Activated T-helper 1 cell treated with Interleukin-2 at 50 U/mL for 16 hours (primary cell): ENCODE results near the gene GRIK5.
"Not testable (repeated sequence)": the region's sequence is repeated elsewhere in the genome, so short reads cannot be mapped to it uniquely, and the experiment has no call there.

Experiments used
- DNase-seq: peaks from one replicate; pipeline ENCODE4 v3.0.0-alpha.2; 2020; ENCODE audit warnings: low read depth

The GRIK5 gene, protein sequence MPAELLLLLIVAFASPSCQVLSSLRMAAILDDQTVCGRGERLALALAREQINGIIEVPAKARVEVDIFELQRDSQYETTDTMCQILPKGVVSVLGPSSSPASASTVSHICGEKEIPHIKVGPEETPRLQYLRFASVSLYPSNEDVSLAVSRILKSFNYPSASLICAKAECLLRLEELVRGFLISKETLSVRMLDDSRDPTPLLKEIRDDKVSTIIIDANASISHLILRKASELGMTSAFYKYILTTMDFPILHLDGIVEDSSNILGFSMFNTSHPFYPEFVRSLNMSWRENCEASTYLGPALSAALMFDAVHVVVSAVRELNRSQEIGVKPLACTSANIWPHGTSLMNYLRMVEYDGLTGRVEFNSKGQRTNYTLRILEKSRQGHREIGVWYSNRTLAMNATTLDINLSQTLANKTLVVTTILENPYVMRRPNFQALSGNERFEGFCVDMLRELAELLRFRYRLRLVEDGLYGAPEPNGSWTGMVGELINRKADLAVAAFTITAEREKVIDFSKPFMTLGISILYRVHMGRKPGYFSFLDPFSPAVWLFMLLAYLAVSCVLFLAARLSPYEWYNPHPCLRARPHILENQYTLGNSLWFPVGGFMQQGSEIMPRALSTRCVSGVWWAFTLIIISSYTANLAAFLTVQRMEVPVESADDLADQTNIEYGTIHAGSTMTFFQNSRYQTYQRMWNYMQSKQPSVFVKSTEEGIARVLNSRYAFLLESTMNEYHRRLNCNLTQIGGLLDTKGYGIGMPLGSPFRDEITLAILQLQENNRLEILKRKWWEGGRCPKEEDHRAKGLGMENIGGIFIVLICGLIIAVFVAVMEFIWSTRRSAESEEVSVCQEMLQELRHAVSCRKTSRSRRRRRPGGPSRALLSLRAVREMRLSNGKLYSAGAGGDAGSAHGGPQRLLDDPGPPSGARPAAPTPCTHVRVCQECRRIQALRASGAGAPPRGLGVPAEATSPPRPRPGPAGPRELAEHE

DNA sequence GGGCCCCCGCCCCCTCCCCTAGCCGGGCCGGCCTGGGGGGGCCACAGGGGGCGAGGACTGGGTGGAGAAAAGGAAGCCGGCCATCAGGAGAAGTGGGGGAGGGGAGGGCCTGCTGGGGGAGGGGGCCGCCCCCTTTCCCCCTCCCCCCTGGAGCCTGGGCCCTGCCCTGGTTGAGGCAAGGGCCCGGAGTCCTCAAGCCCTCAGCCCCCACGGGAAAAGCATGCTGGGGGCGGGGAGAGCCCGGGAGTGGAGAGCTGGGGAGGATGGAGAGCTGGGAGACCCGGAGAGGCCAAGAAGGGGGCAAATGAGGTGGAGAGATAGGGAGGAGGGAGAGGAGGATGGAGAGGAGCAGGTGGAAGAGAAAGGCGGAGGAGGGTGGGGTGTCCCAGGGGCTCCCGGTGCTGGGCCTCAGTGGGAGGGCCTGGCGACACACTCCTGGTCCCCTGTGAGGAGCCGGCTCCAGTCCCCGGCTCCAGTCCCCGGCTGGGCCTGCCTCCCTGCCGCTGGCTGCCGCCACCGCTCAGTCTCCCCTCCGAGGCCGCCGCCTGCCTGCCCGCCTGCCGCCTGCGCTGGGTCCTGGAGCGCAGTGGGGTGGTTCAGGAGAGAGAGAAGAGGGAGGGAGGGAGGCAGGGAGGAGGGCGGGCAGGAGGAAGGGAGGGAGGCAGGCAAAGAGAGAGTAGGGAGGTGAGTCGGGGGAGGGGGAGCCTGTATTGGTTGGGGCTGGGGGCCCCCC lies at the start of gene GRIK5:
Gene GRIK5, minus strand, starts transcription at position 588 of the 733 bp plus-strand sequence. CDS start 4,436 bp downstream, outside the sequence.
- no peak for DNase-seq

DNA sequence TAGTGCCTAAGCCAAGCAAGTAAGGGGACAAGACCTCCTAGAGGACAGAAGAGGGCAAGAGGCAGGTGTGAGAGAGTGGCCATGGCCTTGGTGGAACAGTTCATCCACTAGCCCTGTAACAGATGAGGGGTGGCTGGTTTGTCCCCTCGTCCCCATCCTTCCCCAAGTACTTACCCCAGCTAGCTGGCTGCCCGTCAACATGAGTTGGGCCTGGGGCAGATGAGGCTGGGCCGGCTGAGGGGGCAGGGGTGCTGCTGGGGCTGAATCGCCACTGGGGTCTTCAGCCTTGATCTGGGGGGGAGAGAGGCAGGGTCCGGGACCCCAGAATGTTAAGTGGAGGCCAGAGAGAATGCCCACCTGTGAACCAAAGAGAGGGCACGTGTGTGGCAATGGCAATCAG lies 47.1 kb upstream of the GRIK5 start:
- DNase-seq = no peak

DNA sequence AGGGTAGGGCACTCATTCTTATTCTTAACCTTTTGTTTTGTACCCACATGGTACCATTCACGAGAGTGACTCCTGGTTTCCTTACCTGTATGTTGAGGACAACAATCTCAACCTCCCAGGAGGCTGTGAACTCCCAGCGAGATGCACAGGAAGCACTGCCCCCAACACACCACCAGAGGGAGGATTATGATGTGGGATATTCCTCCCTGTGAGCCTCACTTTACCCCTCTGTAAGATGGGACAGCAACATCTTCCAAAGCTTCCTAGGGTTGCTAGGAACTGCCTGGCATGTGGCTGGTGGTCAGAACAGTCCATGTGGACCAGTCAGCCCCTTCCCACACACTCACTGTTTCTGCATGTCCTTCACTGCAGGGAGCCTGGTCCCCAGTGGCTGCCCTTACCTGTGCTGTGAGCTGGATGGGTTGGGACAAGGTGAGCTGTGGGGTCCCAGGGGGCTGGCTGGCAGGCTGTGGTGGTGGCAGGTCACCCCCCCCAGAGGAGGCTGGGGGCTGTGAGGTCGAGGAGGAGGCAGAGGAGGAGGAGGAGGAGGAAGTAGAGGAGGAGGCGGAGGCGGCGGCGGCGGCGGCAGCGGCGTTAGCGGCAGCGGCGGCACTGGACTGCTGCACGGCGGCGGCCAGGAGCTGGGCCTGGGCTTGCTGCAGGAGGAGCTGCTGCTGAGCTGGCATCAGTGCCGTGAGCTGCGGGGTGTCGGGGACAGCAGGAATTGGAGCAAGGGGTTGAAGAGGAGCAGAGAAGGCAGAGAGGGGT lies 46.5 kb upstream of the GRIK5 start:
- DNase-seq = no peak

DNA sequence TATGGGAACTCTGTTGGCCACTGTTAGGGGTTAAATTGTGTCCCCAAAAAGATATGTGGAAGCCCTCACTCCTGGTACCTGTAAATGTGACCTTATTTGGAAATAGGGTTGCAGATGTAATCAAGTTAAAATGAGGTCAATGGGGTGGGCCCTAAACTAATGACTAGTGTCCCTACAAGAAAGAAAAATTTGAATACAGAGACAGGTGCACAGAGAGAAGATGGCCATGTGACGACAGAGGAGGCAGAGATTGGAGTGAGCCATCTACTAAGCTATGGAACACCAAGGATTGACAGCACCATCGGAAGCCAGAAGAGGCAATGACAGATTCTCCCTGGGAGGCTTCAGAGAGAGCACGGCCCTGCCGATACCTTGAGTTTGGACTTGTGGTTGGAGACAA lies 45.7 kb upstream of the GRIK5 start:
- no peak for DNase-seq

DNA sequence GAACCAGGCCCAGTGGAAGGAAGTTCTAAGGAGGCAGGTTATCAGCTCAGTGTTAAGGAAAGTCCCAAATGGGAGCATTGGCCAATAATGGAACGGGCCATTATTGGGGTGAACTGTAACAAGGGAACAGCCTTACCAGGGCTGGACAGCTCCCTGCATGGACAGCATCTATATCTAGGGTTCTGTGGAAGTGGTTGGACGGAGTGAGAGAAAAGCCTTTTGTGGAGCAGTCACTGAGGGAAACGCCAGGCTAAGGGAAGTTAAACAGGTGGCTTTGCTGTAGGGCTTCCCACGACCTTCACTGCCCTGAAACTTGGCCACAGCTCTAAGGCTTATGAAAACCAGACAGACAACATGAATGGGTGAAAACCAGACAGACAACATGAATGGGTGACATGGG lies 45.2 kb upstream of the GRIK5 start:
- DNase-seq = no peak

DNA sequence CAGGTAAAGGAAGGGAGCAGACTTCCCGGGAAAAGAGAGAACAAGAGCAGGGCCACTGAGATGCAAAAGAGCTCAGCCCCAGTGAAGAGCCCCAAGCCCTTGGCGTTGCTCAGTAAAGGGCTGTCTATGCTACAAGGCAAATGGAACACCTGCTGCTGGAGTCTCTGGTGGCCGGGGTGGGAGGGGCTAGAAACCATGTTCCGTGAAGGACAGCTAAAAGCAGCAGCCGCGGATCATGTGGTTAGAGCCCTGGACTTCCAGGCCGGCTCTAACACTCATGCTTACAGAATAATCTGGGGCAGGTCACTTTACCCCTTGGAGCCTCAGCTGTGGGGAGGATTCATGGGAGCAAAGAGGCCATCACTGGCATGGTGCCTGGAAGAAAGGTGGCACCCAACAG lies 44.4 kb upstream of the GRIK5 start:
- no peak for DNase-seq

DNA sequence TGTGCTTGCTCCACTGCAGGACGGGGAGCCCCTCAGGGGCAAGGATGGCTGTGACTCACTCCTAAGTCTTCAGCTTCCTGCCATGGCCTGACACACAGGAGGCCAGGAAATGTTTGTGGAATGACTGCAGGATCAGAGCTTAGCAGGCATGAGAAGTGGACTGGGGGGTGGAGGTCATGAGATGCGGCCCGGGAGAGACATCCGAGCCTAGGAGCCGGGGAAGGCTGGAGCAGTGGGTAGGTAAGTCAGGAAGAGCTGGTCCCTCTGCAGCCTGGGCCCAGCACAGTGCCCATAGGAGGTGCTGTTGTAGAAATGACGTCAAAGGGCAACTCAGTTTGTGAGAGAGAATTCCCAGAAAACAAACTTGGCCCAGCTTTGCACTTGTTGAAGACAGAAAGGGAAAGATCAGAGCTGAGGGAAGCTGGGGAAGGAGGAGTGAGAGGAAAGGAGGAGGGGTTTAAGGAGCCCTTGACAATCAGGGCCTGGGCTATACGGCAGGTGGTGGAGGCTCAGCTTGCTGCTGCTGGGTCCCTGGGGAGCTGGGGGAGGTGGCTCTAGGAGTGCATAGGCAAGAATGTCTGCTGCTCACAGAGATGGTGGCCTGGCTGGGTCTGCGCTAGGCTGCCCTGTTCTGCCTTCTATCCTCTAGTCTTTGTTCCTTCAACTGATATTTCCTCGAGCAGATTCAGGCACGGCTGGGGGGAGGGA lies 43.8 kb upstream of the GRIK5 start:
- no peak for DNase-seq

DNA sequence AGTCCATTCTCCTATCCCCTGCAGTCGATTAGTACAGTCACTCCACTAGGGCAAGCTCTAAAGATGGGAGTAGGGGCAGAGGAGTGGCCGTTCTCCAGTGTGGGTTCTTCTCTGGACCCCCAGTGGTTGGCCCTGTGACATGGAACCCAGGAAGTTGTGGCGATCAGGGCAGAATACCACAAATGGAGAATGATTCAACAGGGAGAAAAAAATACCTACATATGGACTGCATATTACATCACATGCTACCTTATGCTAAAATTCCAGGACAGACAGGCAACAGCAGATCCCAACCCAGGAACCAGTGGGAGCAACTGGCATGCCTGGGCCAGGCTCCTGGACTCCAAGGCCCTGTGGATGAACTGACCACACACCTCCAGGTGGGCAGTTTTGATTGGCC lies 41.8 kb upstream of the GRIK5 start:
- no peak for DNase-seq

DNA sequence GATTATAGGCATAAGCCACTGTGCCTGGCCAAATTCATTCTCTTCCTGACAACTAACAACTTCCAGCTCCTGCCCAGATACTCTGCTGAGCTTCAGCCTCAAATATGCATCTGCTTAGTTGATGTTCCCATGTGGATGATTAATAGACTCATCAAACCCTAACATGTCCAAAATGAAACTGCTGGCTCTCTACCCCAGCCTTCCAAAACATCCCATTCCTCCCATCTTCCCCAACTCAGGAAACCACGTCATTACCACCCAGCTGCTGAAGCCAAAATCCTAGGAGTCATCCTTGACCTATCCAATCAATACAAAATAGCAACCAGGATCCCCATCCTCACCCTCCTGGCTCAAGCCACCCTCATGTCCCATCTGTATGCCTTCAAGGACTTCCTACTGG lies 41.4 kb upstream of the GRIK5 start:
- DNase-seq = no peak

DNA sequence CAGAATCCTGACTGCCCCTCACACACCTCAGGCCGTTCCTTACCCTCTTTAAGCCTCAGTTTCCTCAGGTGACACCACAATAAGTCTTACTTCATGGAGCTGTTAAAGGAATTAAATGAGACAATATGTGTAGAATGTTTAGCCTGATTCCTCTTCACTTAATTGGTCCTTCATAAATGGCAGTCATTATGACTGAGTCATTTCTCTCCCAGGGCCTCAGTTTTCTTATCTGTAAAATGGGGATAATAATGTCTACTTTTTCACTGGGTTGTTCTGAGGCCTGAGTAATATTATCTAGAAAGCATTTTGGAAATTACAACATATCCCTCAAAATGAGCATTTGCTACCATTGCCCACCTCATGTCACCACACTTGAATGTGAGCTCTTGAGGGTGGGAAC lies 40.7 kb upstream of the GRIK5 start:
- DNase-seq = no peak

DNA sequence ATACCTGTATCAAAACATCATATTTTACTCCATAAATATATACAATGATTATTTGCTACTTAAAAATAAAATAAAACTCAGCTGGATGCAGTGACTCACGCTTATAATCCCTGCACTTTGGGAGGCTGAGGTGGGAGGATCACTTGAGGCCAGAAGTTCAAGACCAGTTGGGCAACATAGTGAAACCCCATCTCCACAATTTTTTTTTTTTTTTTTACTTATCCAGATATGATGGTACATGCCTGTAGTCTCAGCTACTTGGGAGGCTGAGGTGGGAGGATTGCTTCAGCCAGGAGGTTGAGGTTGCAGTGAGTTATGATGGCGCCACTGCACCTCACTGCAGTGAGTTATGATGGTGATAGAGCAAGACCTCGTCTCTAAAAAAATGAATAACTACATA lies 39.9 kb upstream of the GRIK5 start:
- DNase-seq = no peak

DNA sequence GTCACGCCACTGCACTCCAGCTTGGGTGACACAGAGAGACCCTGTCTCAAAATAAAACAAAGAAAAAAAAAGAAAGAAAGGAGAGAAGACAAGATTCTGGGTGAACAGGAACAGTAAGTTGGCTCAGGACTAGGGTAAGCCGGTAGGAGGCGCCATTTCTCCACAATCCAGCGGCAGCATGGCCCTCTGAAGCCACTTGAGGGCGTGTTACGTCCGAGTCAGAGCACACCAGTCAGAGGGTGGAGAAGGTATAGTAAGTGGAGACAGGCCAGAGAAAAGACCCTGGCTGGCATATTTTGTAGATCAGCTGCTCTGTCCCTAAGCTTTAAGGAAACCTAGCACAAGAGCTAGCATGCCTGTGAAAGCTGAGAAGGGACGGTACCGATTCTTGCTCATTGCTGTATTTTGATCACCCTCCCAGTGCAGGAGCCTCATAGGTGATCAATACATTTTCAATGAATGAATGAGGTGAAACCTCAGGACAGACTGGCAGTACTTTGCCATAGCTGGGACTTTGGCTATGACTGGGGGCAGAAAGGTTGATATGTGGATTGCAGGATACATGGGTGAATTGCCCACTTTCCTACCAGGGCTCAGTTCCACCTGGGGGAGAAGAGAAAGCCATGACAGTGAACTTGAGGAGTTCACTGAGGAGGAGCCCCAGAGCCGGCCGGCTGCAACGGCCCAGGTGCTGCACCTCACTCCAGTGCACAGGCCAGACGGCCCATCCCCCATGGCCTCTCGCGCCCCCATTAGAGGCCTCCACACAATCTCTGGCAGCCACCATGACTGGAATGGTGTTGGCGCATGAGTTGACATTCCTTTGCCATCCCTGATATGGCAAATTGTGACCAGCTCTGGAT lies 38.8 kb upstream of the GRIK5 start:
- peak; percentile 79 for DNase-seq

DNA sequence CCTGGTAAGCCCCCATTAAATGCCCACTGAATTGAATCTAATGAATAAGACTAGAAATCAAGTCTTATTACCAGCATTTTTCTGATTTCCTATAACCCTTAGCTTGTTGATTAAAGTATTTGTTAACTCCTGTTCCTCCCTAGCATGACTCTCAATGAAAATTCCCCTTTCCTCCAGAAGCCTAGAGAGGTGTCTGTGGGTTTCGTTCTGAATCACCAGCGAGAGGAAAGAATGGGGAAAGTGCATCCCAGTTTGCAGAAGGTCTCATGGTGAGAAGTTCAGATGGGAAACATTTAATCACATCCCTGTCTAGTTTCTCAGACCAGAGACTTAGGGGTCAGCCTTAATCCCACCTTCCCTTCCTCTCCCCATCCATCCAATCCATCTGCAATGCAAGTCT lies 35.4 kb upstream of the GRIK5 start:
- DNase-seq = no peak

DNA sequence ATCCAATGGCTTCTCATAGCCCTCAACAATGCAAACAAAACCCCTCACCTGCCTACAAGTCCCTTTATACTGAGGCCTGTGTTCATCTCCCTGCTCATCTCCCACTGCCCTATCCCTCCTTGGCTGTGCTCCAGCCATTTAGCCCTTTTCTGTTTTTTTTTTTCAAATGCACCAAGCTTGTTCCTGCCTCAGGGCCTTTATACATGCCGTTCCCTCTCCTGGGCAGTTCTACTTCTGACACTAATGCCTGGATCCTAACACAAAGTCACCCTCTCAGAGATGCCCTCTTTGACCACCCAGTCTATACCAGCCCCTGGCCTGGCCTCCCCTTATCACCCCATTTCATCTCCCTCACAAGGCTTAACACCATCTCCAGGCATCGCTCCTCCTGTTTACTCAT lies 32.9 kb upstream of the GRIK5 start:
- DNase-seq = no peak

DNA sequence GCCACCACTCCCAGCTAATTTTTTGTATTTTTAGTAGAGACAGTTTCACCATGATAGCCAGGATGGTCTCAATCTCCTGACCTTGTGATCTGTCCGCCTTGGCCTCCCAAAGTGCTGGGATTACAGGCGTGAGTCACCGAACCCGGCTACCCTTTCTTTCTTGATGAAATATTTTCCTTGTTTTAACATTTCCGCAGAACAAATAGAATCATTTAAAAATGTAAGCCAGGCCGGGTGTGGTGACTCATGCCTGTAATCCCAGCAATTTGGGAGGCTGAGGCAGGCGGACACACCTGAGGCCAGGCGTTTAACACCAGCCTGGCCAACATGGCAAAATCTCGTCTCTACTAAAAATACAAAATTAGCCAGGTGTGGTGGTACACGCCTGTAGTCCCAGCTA lies 30.2 kb upstream of the GRIK5 start:
- DNase-seq = not testable (repeated sequence)

DNA sequence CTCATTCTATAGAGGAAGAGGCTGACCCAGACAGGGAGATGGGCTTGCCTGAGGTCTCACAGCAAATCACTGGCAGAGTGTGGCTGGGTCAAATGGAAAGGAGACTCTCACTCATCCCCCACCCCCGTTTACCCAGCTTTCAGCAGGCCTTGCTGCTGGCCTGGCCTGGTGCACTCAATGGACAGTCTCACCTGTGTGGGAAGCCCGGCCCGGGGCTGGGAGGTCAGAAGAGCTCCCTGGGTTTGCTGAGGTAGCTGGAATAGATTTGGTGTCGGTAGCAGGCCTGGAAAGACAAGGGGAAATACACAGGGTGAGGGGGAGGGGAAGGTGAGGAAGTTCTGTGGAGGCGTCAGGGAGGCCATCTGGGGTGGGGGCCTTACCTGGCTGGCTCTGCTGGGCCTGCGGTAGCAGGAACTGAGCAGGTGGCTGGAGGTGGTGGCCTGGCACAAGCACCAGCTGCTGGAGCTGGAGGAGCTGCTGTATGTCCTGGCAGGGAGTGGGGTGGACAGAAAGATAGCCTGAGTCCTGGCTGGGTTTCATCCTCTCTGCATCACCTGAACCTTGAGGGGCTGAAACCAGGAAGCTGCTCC lies 29.4 kb upstream of the GRIK5 start:
- no peak for DNase-seq

DNA sequence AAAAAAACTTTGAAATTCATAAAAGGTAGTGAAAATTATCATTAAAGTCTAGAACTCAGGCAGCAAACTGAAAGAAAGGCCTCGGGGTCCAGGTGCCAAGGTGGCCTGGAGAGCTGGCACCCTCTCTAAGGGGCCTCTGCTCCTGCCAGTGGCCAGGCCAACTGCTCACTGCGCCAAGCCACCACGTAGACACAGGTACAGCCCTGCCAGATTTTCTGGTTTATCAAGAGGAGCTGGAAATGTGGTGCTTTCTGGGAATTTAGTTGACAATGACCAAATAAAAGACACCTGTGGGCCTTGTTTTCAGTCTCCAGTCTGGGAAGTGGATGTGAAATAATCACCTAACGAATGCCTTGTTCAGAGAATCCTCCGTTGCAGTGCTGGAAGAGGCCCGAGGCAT lies 28.8 kb upstream of the GRIK5 start:
- no peak for DNase-seq

DNA sequence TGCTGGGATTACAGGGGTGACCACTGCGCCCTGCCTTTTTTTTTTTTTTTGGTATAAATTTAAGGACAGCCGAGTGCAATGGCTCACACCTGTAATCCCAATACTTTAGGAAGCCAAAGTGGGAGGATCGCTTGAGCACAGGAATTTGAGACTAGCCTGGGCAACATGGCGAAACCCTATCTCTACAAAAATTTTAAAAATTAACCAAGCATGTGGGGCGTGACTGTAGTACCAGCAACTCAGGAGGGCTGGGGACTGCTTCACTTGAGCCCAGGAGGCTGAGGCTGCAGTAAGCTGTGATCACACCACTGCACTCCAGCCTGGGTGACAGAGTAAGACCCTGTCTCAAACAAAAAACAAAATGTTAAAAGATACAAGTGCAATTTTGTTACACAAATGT lies 27.5 kb upstream of the GRIK5 start:
- DNase-seq = no peak

DNA sequence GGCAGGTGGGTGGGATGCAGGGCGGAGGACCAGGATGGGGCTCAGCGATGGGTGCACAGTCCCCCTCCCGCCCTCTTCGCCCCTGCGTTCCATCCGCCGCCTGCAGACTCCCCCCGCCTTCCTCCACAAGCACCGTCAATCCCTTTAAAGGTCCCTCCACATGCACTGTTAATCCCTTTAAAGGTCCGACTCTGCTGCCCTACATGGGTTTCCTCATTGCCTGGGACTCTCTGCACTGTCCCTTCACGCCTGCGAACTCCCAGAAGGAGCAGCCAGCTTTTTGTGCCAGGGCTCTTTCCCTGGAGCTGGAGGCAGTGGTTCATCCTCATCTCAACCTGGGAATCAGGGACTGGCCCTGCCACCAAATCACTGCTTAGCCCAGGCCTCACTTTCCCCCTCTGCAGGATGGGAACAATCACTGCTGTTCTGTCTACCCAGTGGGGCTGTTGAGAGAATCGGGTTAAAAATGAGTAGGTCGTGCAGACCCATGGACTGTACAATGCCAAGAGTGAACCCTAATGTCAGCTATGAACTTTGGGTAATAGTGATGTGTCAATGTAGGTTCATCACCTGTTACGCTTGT lies 26.3 kb upstream of the GRIK5 start:
- DNase-seq = no peak
